ENCODE data around the gene DNAJB9. TPM values are rescaled to one million over a fixed set of nuclear protein-coding genes. Genes with fewer than 3 reads are reported as not detected.

DNAJB9 gene
- total and polyA plus RNA-seq, 9 of the 15 experiments (the other 6 are each of a cell fraction or from before 2014, with no cell fraction given): 4.3 to 34.2 (median 9.6) TPM

DNA sequence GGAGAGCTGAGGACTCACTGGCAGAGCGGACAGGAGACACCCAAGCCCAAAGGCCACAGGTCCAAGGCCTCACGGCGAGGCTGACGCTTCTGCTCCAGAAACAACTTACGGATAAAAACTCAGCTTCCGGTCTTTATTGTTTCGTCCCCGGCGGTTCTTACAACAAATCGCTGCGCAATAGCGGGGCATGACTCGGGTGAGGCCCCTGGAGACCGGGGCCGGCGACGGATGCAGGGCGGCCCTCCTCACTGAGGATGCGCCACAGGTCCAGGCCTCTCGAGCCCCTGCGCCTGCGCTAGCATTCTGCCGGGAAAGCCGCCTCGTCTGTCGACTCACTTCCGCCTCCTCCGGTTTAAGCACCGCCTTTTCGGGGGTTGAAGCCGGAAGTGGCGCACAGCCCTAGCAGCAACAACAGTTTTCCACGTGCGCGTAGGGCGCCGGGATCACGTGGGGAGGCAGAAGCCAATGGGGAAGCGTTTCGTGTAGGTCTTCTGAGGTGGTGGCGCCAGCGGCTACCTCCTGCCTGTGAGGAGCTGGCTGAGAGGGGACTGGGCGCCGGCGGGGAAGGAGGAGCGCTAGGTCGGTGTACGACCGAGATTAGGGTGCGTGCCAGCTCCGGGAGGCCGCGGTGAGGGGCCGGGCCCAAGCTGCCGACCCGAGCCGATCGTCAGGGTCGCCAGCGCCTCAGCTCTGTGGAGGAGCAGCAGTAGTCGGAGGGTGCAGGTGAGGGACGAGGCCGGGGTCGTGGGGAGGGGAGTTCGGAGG, at the start of gene DNAJB9, which contains the start of gene THAP5 (continued):
- peak; percentile 90 for TF ChIP-seq ETV5 (CRISPR knock-in tag; IDR thresholded peaks at IDR 0.05; ENCODE audit: low read depth)
- no peak for TF ChIP-seq ZNF507 (tag; conservative IDR thresholded peaks at IDR 0.05)
- TF ChIP-seq MCM2 (IDR thresholded peaks at IDR 0.05; ENCODE audit: low read depth): no peak
- TF ChIP-seq CHD2 (IDR thresholded peaks at IDR 0.05; ENCODE audit: low read depth, low read length): peak; percentile 60
- TF ChIP-seq, protein P1, sequence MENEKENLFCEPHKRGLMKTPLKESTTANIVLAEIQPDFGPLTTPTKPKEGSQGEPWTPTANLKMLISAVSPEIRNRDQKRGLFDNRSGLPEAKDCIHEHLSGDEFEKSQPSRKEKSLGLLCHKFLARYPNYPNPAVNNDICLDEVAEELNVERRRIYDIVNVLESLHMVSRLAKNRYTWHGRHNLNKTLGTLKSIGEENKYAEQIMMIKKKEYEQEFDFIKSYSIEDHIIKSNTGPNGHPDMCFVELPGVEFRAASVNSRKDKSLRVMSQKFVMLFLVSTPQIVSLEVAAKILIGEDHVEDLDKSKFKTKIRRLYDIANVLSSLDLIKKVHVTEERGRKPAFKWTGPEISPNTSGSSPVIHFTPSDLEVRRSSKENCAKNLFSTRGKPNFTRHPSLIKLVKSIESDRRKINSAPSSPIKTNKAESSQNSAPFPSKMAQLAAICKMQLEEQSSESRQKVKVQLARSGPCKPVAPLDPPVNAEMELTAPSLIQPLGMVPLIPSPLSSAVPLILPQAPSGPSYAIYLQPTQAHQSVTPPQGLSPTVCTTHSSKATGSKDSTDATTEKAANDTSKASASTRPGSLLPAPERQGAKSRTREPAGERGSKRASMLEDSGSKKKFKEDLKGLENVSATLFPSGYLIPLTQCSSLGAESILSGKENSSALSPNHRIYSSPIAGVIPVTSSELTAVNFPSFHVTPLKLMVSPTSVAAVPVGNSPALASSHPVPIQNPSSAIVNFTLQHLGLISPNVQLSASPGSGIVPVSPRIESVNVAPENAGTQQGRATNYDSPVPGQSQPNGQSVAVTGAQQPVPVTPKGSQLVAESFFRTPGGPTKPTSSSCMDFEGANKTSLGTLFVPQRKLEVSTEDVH (IDR thresholded peaks at IDR 0.05; ENCODE audit: low read depth, partially characterized antibody): peak; percentile 98
- TF ChIP-seq, protein P2, sequence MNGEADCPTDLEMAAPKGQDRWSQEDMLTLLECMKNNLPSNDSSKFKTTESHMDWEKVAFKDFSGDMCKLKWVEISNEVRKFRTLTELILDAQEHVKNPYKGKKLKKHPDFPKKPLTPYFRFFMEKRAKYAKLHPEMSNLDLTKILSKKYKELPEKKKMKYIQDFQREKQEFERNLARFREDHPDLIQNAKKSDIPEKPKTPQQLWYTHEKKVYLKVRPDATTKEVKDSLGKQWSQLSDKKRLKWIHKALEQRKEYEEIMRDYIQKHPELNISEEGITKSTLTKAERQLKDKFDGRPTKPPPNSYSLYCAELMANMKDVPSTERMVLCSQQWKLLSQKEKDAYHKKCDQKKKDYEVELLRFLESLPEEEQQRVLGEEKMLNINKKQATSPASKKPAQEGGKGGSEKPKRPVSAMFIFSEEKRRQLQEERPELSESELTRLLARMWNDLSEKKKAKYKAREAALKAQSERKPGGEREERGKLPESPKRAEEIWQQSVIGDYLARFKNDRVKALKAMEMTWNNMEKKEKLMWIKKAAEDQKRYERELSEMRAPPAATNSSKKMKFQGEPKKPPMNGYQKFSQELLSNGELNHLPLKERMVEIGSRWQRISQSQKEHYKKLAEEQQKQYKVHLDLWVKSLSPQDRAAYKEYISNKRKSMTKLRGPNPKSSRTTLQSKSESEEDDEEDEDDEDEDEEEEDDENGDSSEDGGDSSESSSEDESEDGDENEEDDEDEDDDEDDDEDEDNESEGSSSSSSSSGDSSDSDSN (IDR thresholded peaks at IDR 0.05; ENCODE audit: borderline replicate concordance in 1 of 2, low read depth in 2 of 2, low read length in 2 of 2): peak; percentile 76 to 94
- TF ChIP-seq HMGN3 (IDR thresholded peaks at IDR 0.05; ENCODE audit: borderline replicate concordance, extremely low read depth, insufficient read length, low read depth, low read length): no peak
- peak; percentile 3; the same call in 1 of the 2 replicates for TF ChIP-seq ZNF316 (IDR thresholded peaks at IDR 0.05)
- TF ChIP-seq PRMT5 (CRISPR knock-in tag; IDR thresholded peaks at IDR 0.05): no peak
- TF ChIP-seq, protein P3, sequence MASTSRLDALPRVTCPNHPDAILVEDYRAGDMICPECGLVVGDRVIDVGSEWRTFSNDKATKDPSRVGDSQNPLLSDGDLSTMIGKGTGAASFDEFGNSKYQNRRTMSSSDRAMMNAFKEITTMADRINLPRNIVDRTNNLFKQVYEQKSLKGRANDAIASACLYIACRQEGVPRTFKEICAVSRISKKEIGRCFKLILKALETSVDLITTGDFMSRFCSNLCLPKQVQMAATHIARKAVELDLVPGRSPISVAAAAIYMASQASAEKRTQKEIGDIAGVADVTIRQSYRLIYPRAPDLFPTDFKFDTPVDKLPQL (IDR thresholded peaks at IDR 0.05; ENCODE audit: extremely low read depth, insufficient read length): no peak
- TF ChIP-seq CHD1 (IDR thresholded peaks at IDR 0.05; ENCODE audit: low read length): peak; percentile 31
- 0 out of 2 replicates have a peak, but pooled peaks have one; percentile 66 for TF ChIP-seq ZNF589 (CRISPR knock-in tag; IDR thresholded peaks at IDR 0.05; ENCODE audit: low read depth)
- no peak for TF ChIP-seq CBFB (CRISPR knock-in tag; IDR thresholded peaks at IDR 0.05)
- no peak; the same call in 1 of the 2 replicates for TF ChIP-seq ATF1 (CRISPR knock-in tag; IDR thresholded peaks at IDR 0.05)
- TF ChIP-seq ATF1 (tag; IDR thresholded peaks at IDR 0.05): peak; percentile 96
- peak; percentile 81 for TF ChIP-seq SPI1 (IDR thresholded peaks at IDR 0.05; ENCODE audit: borderline replicate concordance, low read depth, low read length)
- TF ChIP-seq ZBTB7A (IDR thresholded peaks at IDR 0.05; ENCODE audit: borderline replicate concordance, control insufficient read depth, low read depth, low read length): peak; percentile 89
- TF ChIP-seq, protein P4, sequence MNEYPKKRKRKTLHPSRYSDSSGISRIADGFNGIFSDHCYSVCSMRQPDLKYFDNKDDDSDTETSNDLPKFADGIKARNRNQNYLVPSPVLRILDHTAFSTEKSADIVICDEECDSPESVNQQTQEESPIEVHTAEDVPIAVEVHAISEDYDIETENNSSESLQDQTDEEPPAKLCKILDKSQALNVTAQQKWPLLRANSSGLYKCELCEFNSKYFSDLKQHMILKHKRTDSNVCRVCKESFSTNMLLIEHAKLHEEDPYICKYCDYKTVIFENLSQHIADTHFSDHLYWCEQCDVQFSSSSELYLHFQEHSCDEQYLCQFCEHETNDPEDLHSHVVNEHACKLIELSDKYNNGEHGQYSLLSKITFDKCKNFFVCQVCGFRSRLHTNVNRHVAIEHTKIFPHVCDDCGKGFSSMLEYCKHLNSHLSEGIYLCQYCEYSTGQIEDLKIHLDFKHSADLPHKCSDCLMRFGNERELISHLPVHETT (CRISPR knock-in tag; conservative IDR thresholded peaks at IDR 0.05 in 1 of 2, IDR thresholded peaks at IDR 0.05 in 1 of 2): 0 out of 4 replicates have a peak, but pooled peaks of 1 of the 2 experiments have one; percentile 47
- peak; percentile 99 for TF ChIP-seq ELF1 (tag; IDR thresholded peaks at IDR 0.05)
- TF ChIP-seq GTF2E2 (tag; IDR thresholded peaks at IDR 0.05): peak; percentile 90

All from K562 (cell line).